ENCODE data around the gene TMEM178B. TPM values are rescaled to one million over a fixed set of nuclear protein-coding genes. Genes with fewer than 3 reads are reported as not detected.

The TMEM178B gene
- total and polyA plus RNA-seq, 10 of the 15 experiments (the other 5 are each of a cell fraction or from before 2014, with no cell fraction given) = 0.01 to 1.1 (median 0.04) TPM; not detected in 2

GRCh38 chr7:141147482-141147881, 73.6 kb downstream of the TMEM178B start:
- DNase-seq (ENCODE audit: low read depth, low spot score) (no peak), FAIRE-seq (no peak), ATAC-seq (no peak)
- POLR2A ChIA-PET = no interaction called here
- TF ChIP-seq JUND (IDR thresholded peaks at IDR 0.05; ENCODE audit: low read depth, low read length) (no peak), WRNIP1 (IDR thresholded peaks at IDR 0.05; ENCODE audit: borderline replicate concordance, low read depth, low read length) (no peak), ESRRA (IDR thresholded peaks at IDR 0.05; ENCODE audit: low read length) (no peak), EGR1 (IDR thresholded peaks at IDR 0.05; ENCODE audit: borderline replicate concordance in 1 of 2, low read depth in 2 of 2, low read length in 2 of 2) (no peak), NKRF (conservative IDR thresholded peaks at IDR 0.05) (no peak), ZNF274 (IDR thresholded peaks at IDR 0.05; ENCODE audit: insufficient read depth, insufficient read length) (no peak), RUNX3 (IDR thresholded peaks at IDR 0.05; ENCODE audit: low read length) (no peak), CHD4 (IDR thresholded peaks at IDR 0.05) (no peak), EED (IDR thresholded peaks at IDR 0.05; ENCODE audit: low read depth) (no peak), SREBF1 (IDR thresholded peaks at IDR 0.05; ENCODE audit: low read length) (no peak), PAX8 (IDR thresholded peaks at IDR 0.05) (no peak), RELA (IDR thresholded peaks at IDR 0.05; ENCODE audit: borderline replicate concordance, partially characterized antibody) (no peak), POLR2AphosphoS2 (IDR thresholded peaks at IDR 0.05; ENCODE audit: low read depth, low read length) (no peak), ZNF384 (IDR thresholded peaks at IDR 0.05; ENCODE audit: borderline replicate concordance, low read depth, low read length) (no peak)
- CTCF ChIA-PET = no interaction called here
- Histone ChIP-seq H3K27ac (ENCODE audit: control insufficient read depth, insufficient read depth) (no peak overlapping the region), H3K4me3 (no peak overlapping the region), H3K79me2 (ENCODE audit: control insufficient read depth, insufficient read depth, low read length) (no peaks in the 10 kb centered on the region), H3K27me3 (replicated peaks in 1 of 2; ENCODE audit: control insufficient read depth in 2 of 2, insufficient read depth in 2 of 2, low read length in 1 of 2) (no peaks in the 10 kb centered on the region; a peak in 1 of 4 replicates), H3K9ac (ENCODE audit: control insufficient read depth, insufficient read depth, low read length) (no peak overlapping the region), H2AFZ (ENCODE audit: control insufficient read depth, low read depth, low read length) (no peak overlapping the region), H3K4me1 (ENCODE audit: control insufficient read depth, insufficient read depth, low read length) (no peaks in the 10 kb centered on the region), H3K4me2 (ENCODE audit: control insufficient read depth, insufficient read depth) (no peak overlapping the region), H4K20me1 (ENCODE audit: control insufficient read depth, insufficient read depth) (no peaks in the 10 kb centered on the region), H3K9me3 (replicated peaks; ENCODE audit: control insufficient read depth, insufficient read depth, low read length) (no peaks in the 10 kb centered on the region), H3K36me3 (ENCODE audit: control insufficient read depth in 2 of 2, insufficient read depth in 2 of 2, low read length in 1 of 2) (no peaks in the 10 kb centered on the region)
- in situ Hi-C loops (cut with MboI) (no loop called here), intact Hi-C loops (cut with micrococcal nuclease; ENCODE audit: unreplicated experiment) (no loop called here)
- RAD21 ChIA-PET (ENCODE audit: unreplicated experiment) = no interaction called here
- no TSS peak for BruUV-seq (replicated peaks)
- 23% methylated on average over 4 of the region's 4 CpGs for WGBS (ENCODE audit: insufficient coverage, insufficient replicate concordance, low lambda C conversion rate, missing lambda C conversion rate)
- SMC1A ChIA-PET (ENCODE audit: uncharacterized antibody, unreplicated experiment) = interaction anchor here (0.8 kb wide), 1 partner anchor 32 kb away, joined by 3 read pairs; no protein-coding TSS in a partner anchor

Measured in GM12878 (cell line).